Rectal smooth muscle tissue (tissue), 1 donor: ENCODE results near the gene CCDC38.
"Not testable (repeated sequence)": the region's sequence is repeated elsewhere in the genome, so short reads cannot be mapped to it uniquely, and the experiment has no call there.

Source experiments
- H3K27ac ChIP-seq: one replicate; pipeline ENCODE4 v1.7.0; 2013; ENCODE audit warnings: low read depth, low read length, inconsistent platforms
- H3K27me3 ChIP-seq: one replicate; pipeline ENCODE4 v1.7.0; 2013; ENCODE audit warnings: low read length; ENCODE audit not compliant: control insufficient read depth, insufficient read depth
- H3K36me3 ChIP-seq: one replicate; pipeline ENCODE4 v1.7.0; 2013; ENCODE audit warnings: low read length; ENCODE audit not compliant: control insufficient read depth, insufficient read depth
- H3K4me1 ChIP-seq: one replicate; pipeline ENCODE4 v1.7.0; 2013; ENCODE audit warnings: low read length; ENCODE audit not compliant: control insufficient read depth, insufficient read depth
- H3K4me3 ChIP-seq: one replicate; pipeline ENCODE4 v1.7.0; 2013; ENCODE audit warnings: low read length
- H3K9ac ChIP-seq: one replicate; pipeline ENCODE4 v1.7.0; 2013; ENCODE audit warnings: low read length

Gene CCDC38

DNA sequence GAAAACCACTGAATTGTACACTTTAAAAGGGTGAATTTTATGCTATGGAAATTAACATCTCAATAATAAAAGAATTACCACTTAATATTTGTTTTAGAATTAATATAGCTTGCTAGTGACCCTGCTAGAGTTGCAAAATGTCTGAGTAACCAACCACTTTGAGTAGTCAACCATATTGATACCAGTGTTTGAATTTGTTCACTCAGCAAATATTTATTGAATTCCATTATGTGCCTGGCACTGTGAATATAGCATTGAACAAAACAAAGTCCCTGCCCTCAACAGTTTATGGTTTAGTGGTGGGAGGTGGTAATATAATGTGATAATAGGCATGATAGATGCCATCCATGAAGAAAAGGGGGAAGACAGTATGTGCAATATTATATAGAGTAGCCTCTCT is 79.1 kb downstream of the CCDC38 start:
- Histone ChIP-seq H3K4me3 (no peak overlapping the region), H3K27ac (no peak overlapping the region), H3K4me1 (peaks cover 10% of the 10 kb centered on the region), H3K9ac (no peak overlapping the region), H3K27me3 (no peaks in the 10 kb centered on the region), H3K36me3 (peaks cover 5% of the 10 kb centered on the region)

DNA sequence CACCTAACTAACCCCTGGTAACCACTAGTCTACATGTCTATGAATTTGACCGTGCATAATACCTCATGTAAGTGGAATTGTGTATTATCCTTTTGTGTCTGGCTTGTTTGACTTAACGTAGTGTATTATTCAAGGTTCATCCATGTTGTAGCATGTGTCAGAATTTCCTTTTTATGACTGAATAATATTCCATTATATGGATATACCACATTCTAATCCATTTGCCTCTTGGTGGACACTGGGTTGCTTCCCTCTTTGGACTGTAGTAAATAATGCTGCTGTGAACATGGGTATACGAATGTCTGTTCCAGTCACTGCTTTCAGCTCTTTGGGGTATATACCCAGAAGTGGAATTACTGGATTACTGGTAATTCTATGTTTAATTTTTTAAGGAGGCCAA is 80.4 kb downstream of the CCDC38 start:
- Histone ChIP-seq H3K4me3 (no peak overlapping the region), H3K27ac (no peak overlapping the region), H3K36me3 (peaks cover 5% of the 10 kb centered on the region), H3K4me1 (peaks cover 10% of the 10 kb centered on the region), H3K9ac (no peak overlapping the region), H3K27me3 (no peaks in the 10 kb centered on the region)

DNA sequence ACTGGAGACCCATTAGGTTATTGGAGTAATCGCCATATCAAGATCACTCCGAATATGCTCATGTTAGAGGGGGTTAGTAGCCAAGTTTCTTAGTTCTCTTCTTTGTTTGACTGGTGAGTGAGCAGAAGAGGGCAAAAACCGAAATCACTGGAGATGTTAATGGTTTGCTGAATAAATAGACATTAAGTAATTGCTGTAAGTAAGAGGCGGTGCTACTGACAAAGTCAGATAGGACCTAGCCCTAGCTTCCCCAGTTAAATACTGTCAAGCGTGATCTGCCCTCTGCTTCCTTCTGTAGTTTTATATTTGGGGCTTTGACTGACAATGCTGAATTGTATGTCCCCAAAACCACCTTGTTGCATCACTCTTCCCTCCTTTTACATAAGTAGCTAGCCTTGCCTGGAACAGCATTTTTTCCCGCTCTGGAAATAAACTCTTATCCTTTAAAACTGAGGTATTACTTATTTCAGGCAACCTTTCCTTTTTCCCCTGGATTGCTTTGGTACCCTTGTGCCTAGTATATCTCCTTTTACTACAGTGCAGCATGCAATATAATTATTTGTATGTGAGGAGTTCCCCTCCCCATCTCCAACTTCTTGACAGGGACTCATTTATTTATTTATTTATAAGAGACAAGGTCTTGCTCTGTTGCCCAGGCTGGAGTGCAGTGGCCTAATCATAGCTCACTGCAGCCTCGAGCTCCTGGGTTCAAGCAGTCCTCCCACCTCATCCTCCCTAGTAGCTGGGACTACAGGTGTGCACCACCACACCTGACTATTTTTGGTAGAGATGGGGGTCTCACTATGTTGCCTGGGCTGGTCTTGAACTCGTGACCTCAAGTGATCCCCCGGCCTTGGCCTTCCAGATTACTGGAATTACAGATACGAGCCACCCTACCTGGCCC is 82.2 kb downstream of the CCDC38 start:
- H3K27ac ChIP-seq = no peak overlapping the region
- peak overlapping the region; percentile 90 for H3K4me3 ChIP-seq
- peaks cover 5% of the 10 kb centered on the region for H3K36me3 ChIP-seq
- no peak overlapping the region for H3K9ac ChIP-seq
- no peaks in the 10 kb centered on the region for H3K27me3 ChIP-seq
- peaks cover 10% of the 10 kb centered on the region for H3K4me1 ChIP-seq

DNA sequence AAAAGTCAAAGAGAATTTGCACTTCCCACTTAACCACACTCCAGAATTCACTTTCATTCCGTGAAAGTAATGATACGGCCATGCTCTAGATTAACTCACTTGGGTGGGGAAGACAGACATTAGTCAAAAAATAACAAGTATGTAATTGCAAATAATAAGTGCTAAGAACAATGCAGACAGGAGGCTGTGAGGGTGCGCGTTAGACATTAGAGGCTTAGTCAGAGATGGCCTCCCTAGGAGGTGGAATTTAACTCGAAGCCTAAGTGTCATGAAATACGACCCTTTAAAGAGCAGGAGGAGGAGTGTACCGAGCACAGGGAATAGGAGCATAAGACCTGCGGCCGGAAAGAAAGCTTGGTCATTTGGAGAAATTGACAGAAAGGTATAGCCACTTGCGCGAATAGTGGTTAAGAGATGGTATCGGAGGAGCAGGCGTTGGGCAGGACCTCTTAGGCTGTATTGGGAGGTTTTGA is 83.0 kb downstream of the CCDC38 start:
- Histone ChIP-seq H3K4me3 (peak overlapping the region; percentile 90), H3K9ac (peak overlapping the region; percentile 39), H3K4me1 (peaks cover 10% of the 10 kb centered on the region), H3K27me3 (no peaks in the 10 kb centered on the region), H3K27ac (peak overlapping the region; percentile 68), H3K36me3 (peaks cover 5% of the 10 kb centered on the region)

DNA sequence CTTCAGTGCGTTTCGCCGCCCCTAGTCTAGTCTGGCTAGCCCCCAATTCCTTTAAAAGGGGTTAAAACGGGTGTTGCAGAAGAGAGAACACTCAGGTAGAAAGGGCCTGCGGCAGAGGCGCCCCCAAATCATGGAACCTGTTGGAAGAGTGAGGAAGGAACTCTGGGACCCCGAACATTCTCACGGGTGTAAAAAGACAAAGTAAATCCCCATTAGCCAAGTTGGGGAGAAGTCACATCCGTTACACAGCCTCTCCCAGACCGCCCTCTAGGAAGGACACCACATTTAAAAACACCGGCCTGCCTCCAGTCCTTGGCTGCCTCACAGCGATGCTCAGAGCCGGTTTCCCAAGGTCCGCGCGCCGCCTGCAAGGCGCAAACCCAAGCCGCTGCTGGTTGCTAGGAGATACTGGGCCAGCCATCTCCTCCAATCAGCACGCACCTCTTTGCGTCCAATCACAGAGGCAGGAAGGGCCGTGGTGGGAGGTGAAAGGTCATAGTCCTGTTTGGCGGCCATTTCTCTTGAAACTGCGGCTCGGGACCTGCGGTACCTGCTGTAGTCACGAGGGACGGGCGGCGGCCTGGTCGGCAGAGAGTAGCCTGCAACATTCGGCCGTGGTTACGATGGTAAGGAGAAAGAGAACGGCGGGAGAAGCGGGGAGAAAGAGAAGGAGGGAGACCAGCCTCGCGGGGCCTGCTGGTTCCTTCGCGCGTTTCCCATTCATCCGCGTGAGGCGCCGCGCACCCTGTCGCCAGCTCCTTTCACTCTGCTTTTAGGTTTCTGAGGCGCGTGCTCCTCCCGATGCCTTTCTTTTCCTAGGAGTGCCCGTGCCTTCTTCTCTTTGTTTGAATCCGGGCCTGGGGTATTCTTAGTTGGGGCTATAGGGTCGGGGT is 83.7 kb downstream of the CCDC38 start, which contains the start of gene SNRPF:
TSS of gene SNRPF (plus strand) at position 502 of the 893 bp plus-strand sequence. CDS start at position 624, 122 bp downstream.
- H3K36me3 ChIP-seq = peaks cover 5% of the 10 kb centered on the region

DNA sequence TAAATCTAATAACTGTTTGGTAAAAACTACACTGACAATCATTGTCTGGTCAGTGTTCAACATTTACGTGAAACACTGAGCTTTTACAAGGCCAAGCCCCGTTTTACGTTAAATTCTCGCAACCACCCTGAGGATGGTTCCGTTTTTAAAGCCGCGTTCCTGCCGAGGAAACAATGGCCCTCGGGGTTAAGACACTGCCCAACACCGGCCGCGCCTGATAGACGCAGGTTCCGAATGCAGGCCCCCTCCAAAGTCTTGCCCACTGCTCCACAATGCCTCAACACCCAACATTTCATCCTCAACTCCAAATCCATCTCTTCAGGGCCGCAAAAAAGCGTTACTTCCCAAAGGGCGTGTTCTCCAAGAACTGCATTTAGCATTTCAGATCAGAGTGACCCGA is 84.6 kb downstream of the CCDC38 start:
- Histone ChIP-seq H3K4me1 (peaks cover 10% of the 10 kb centered on the region), H3K36me3 (peaks cover 5% of the 10 kb centered on the region), H3K9ac (no peak overlapping the region), H3K27me3 (no peaks in the 10 kb centered on the region), H3K27ac (no peak overlapping the region), H3K4me3 (peak overlapping the region; percentile 90)

More for the DNA sequence above, 83.7 kb downstream of the CCDC38 start, which contains the start of gene SNRPF:
- Histone ChIP-seq H3K27me3 (no peaks in the 10 kb centered on the region), H3K27ac (peak within 1 kb of the TSS; percentile 68), H3K4me3 (peak within 1 kb of the TSS; percentile 90), H3K4me1 (peaks cover 10% of the 10 kb centered on the region), H3K9ac (peak within 1 kb of the TSS; percentile 39)

DNA sequence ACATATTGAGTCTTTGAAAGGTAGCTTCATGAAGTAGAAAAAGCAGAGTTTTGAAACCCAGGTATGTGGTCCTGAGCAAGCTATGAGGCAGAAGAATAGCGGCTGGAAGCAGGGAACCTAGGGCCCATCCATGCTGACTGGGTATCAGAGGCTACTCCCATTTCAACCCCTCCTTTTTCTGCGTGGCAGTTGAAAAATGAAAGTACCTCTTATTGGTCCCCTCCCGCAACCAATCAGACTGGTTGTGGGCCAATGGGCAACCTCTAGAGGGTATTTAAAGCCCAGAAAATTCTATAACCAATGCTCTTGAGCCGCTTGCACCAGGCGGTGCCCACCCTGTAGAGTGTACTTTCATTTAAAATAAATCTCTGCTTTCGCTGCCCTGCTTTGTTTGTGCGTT is 85.3 kb downstream of the CCDC38 start:
- Histone ChIP-seq H3K4me1 (peaks cover 10% of the 10 kb centered on the region), H3K9ac (no peak overlapping the region), H3K27me3 (no peaks in the 10 kb centered on the region), H3K36me3 (peaks cover 1% of the 10 kb centered on the region), H3K27ac (no peak overlapping the region), H3K4me3 (no peak overlapping the region)

DNA sequence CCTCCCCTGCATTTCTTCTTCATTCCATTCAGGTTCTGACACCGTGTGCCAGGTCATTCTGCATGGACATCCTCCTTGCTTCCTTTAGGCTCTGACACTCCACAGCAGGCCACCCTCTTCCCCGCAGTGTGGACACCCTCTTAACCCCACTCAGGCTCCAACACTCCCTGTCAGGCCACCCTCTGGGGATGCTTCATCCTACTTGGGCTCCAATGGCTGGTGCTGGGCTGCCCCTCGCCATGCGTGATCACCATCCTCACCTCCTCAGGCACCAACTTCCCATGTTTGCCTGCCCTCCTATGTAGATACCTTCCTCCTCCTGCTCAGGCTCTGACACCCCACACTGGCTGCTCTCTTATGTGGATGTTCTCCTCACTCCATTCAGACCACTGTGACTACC is 90.3 kb downstream of the CCDC38 start:
- H3K27ac ChIP-seq = no peak overlapping the region
- H3K36me3 ChIP-seq = no peaks in the 10 kb centered on the region
- H3K9ac ChIP-seq = no peak overlapping the region
- H3K4me1 ChIP-seq = no peaks in the 10 kb centered on the region
- no peaks in the 10 kb centered on the region for H3K27me3 ChIP-seq
- no peak overlapping the region for H3K4me3 ChIP-seq

DNA sequence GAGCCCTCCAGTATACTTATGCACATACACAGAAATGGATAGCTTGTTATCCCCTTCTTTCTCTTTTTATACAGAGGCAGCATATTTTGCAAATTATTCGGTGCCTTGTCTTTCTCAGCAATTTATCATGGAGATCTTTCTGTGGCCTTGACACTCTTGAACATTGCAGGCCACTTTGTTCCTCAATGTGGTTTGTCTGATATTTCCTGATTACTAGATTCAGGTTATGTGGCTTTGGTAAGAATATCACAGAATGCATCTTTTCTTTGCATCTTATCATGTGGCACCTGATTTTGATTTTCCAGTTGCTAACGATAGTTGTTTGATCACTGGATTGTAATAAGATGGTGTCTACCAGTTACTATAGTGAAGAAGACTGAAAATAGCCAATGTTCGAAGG is 90.8 kb downstream of the CCDC38 start:
- no peak overlapping the region for H3K9ac ChIP-seq
- no peaks in the 10 kb centered on the region for H3K36me3 ChIP-seq
- no peaks in the 10 kb centered on the region for H3K27me3 ChIP-seq
- no peak overlapping the region for H3K27ac ChIP-seq
- H3K4me3 ChIP-seq = no peak overlapping the region
- no peaks in the 10 kb centered on the region for H3K4me1 ChIP-seq

DNA sequence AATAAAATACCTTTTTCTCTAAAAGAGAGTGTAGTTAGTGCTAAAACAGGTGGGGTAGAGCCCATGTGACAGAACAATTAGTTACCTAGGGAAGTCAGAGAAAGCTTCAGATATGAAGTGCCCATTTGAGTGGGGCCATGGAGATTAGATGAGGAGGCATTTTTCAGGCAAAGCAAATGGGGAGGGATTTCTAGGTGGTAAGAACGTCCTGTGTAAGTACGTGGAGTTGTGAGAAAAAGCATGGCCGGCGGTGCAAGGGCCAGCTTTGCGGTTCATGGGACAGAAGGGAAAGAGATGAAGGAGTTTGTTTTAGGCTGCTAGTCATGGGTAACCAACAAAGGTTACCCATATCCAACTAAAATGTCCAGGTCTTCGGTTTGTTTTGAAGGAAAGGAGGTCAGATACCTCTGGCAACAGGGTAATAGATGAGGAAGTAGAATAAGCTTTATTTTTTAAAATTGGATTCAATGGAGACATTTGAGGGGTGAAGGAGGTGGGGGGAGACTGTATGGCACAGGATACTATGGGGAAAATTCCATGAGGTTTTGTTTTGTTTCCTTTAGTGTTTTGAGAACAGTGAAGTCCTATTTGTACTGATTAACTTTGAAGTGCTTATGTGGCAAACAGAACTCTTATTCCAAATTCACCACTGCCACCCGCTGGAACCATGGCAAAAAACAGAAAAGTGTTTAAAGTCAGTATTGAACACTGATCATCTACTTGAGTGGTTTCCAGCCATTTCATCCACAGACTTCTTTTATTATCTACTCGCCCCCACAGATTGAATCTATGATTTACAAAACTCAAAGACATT is 93.6 kb downstream of the CCDC38 start:
- Histone ChIP-seq H3K4me3 (no peak overlapping the region), H3K27me3 (no peaks in the 10 kb centered on the region), H3K36me3 (no peaks in the 10 kb centered on the region), H3K9ac (no peak overlapping the region), H3K4me1 (no peaks in the 10 kb centered on the region), H3K27ac (no peak overlapping the region)

DNA sequence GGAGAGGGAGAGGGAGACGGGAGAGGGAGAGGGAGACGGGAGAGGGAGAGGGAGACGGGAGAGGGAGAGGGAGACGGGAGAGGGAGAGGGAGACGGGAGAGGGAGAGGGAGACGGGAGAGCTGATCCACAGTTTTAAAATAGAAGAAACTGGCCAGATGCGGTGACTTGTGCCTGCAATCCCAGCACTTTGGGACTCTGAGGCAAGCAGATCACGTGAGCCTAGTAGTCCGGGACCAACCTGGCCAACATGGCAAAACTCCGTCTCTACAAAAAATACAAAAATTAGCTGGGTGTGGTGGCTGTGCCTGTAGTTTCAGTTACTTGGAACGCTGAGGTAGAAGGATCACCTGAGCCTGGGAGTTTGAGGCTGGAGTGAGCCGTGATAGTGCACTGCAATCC is 100.0 kb downstream of the CCDC38 start:
- H3K27me3 ChIP-seq, H3K36me3 ChIP-seq, H3K9ac ChIP-seq, H3K4me1 ChIP-seq, H3K27ac ChIP-seq: not testable (repeated sequence)
- peak overlapping the region; percentile 13 for H3K4me3 ChIP-seq

DNA sequence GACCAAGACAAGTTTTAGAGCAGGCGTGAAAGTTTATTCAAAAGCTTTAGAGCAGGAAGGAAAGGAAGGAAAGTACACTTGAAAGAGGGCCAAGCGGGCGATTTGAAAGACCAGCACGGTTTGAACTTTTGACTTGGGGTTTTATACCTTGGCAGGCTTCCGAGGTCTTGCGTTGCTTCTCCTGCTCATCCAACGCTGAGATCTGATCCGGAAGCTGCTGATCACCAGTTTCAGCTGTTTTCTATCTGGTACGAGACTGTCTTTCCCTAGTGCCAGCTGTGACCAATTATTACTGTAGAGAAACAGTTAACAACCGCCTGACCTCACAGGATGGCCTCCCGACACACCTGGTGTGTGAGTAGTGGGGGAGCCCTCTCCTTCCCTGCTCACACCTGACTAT is 104.3 kb downstream of the CCDC38 start:
- Histone ChIP-seq H3K9ac (no peak overlapping the region), H3K27ac (no peak overlapping the region), H3K4me1 (no peaks in the 10 kb centered on the region), H3K27me3 (no peaks in the 10 kb centered on the region), H3K4me3 (no peak overlapping the region), H3K36me3 (no peaks in the 10 kb centered on the region)
